Pons (tissue), 1 donor: ENCODE measurements around the gene SCFD2.
A peak's percentile ranks its signal among the peaks of the same experiment; 100 is the strongest.
"Not testable (repeated sequence)": the region's sequence is repeated elsewhere in the genome, so short reads cannot be mapped to it uniquely, and the experiment has no call there.

ENCODE experiments used
- DNase-seq: peaks from one replicate; pipeline ENCODE4 v3.0.0-alpha.2; 2016; ENCODE audit warnings: low spot score

SCFD2 gene

DNA sequence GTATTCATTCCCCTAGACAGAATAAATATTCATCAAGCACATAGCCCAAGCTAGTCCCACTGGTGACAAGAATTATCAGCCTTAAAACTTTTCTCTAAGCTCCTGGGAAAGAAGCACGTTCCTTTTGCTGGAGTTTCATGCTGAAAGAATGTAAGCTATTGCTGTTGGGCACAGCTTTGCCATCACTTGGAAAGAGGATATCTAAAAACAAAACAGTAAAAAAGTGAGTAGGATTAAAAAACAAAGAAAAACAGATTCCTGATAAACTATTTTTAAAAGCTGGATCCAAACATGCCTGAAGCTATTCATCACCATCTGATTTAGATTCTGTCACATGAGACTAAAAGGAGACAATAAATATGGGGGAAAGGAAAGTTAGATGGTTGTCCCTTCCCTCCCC lies 176.8 kb downstream of the SCFD2 start:
- no peak for DNase-seq

DNA sequence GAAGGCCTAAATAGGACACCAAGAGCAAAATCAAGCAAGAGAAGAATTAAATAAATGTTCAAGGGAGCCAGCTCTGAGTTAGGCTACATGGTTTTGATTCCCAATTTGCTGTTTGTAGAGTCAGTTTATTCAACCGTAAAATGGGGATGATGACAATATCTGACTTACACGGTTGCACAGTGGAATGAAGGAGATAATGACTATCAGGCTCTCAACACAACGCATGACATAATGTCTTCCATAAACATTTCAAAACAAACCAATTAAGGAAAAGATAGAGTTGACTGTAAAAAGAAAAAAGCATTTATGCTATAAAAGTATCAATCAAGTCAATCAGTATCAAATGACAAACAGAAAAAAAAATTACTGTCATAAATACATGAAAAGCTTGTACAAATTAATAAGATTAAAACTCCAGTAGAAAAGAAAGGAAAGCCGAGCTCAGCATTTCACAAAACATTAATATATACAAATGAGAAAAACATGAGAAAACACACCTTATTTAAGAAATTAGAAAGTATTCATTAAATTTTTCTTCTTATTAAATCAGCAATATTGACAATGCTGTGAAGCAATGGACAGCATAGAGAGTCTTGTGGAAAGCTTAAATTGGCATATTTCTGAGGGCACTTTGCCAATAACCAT lies 179.0 kb downstream of the SCFD2 start:
- no peak for DNase-seq

DNA sequence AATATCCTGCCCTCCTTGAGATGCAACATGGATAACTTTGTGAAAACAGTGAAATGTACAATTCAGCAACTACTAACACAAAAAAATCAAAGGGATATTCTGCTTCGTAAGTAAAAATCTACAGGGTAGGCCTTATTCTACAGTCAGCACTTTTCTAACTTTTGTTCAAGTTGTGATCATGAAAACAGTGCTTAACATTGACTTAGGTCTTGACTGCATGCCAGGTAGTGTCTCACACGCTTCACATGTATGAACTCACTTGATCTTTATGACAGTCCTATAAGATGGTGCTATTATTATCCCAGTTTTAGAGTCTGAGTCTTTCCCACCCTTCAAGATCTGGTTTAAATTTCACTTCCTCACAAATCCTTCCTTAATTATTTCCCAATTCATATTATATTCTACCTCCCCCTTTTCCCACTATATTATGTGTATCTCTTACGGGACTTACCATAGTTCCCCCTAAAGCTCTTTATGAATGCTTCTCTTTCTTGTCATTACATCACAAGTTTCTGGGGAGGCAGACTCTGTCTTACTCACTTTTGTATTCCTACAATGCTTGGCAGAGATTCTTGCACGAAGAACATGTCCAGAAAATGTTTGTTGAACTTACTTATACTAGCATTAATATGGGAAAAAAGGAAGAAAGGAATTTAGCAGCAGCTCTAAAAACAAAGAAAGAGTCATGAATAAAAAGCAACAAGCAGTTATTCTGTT lies 179.8 kb downstream of the SCFD2 start:
- peak; percentile 34 for DNase-seq

DNA sequence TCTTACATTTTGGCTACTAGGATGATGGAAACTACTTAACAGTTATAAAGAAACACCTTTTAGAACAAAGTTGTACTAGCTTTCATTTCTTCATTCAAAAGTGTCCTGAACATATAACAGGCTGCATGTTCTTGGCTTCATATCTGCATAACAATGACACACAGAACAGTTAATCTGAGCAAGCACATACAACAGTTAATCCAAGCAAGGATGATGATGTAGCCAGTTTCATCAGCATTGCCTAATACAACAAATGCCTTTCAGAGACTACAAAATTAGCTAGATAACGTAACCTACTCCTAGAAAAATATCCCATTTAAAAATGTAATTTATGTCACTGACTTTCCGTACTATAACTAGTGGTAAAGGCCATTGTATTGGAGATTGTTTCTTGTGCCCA lies 182.1 kb downstream of the SCFD2 start:
- DNase-seq, result no peak

DNA sequence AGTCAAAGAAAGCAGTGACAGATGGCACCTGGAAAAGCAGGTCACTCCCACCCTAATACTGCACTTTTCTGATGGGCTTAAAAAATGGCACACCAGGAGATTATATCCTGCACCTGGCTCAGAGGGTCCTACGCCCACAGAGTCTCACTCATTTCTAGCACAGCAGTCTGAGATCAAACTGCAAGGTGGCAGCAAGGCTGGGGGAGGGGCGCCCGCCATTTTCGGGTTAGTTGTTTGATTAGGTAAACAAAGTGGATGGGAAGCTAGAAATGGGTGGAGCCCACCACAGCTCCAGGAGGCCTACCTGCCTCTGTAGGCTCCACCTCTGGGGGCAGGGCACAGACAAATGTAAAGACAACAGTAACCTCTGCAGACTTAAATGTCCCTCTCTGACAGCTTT lies 188.1 kb downstream of the SCFD2 start:
- DNase-seq, result not testable (repeated sequence)

DNA sequence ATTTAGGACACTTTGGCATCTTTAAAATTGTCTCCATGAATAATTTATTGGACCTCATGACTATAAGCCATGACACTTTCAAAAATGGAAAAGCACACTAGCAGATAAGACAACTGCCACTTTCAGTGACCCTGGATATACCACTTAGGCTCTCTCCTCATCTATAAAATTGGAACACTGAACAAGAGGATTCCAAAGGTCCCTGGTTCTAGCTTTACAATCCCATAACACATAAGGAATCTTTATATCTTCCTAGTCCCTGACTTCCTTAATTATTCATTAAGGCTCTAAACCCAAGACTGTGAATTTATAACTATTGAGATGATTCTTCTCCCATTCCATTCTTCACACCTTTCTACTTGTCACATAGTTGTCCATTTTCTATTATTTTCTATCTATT lies 190.2 kb downstream of the SCFD2 start:
- DNase-seq, result no peak

DNA sequence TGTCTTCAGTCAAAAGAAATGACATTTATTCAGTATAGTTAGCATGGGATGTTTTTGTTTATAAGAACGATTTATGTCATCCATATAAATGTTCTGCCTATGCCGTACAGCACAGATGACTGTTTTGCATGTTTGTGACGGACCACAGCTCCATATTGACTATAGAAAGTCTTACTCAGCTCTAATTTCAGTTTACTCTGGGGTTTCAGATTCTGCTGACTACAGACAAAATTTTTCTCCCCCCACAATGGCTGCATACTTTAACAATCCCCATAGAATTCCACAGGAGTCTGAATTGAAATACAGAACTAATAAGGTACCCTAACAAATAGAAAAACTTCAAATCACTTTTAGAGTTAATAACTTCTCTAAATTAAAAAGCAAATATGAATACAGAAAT lies 191.0 kb downstream of the SCFD2 start:
- DNase-seq, result no peak

DNA sequence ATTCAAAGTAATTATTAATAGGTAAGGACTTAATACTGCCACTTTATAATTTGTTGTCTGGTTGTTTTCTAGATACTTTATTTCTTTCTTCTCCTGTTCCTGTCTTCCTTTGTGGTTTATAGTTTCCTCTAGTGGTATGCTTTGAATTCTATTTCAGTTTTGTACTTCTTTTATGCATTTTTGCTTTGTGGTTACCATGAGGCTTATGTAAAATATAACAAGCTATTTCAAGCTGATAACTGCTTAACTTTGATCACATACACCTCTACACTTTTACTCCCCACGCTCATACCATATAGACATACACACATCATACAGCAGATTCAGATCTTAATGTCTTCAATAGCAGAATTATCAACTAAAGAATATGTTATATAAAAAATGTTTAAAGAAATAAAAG lies 192.3 kb downstream of the SCFD2 start:
- DNase-seq, result no peak

DNA sequence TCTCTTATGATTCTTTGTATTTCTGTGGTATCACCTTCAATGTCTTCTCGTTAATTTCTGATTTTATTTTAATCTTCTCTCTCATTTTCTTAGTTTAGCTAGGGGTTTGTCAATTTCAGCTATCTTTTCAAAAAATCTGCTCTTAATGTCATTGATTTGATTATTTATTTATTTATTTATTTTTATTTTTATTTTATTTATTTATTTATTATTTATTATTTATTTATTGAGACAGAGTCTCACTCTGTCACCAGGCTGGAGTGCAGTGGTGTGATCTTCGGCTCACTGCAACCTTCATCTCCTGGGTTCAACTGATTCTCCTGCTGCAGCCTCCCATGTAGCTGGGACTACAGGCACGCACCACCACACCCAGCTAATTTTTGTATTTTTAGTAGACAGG lies 194.1 kb downstream of the SCFD2 start:
- no peak for DNase-seq

DNA sequence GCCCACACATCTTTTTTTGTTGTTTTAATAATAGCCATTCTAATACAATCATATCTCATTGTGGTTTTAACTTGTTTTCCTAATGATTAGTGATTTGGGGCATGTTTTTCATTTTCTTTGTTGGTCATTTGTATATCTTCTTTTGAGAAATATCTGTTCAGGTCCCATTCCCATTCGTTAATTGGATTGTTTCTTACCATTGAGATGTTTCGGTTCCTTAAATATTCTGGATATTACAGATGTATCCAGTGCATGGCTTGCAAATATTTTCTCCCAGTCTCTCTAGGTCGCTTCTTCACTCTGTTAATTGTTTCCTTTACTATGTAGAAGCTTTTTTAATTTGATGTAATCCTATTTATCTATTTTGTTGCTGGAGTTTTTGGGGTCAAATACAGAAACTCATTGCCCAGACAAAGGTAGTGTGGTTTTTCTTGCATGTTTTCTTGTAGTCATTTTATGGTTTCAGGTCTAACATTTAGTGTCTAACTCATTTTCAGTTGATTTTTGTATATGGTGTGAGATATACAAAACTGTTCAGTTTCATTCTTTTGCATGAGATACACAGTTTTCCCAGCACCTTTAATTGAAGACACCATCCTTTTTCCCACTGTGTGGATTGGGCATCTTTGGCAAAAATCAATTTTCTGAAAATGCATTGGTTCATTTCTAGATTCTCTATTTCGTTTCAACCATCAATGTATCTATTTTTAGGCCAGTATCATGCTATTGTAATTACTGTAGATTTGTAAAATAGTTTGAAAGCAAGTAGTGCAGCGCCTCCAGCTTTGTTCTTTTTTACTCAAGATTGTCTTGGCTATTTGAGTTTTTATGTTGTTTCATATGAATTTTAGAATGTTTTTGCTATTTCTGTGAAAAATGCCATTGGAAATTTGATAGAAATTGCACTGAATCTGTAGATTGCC lies 195.9 kb downstream of the SCFD2 start:
- no peak for DNase-seq

DNA sequence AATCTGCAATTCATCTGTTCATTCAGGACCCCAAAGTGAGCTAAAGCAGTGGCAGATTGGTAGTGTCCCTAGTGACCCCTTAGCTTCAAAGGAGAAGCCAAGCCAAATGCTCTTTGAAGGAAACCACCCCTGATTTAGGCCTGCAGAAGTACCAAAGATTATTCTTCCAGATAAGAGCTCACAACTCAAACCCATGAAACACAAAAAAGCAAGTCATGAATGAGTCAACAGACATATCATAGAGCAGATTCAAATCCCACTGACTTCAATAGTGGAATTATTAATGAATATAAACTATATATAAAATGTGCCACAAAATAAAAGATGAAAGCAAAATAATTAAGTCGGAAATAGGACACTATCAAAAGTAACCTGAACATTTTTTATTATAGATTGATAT lies 197.6 kb downstream of the SCFD2 start:
- DNase-seq, result no peak

DNA sequence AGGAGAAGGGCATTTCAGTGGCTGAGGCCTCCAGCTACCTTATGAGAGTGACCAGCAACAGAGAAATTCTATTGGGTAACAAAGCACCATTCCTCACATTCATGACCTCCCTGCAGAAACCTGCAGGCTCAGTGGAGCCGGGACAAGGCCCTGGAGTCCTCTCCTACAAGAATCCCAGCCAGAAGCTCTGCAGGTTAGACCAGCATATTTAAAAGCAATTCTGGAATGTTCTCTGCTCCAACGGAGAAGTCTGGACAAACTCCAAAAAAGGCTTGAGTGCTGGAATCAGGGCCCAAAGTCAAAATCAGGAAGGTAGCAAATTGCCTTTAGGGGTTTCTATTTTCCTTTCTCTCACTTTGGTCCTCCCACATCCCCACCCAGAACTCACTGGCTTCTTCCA lies 202.9 kb downstream of the SCFD2 start:
- DNase-seq, result no peak

DNA sequence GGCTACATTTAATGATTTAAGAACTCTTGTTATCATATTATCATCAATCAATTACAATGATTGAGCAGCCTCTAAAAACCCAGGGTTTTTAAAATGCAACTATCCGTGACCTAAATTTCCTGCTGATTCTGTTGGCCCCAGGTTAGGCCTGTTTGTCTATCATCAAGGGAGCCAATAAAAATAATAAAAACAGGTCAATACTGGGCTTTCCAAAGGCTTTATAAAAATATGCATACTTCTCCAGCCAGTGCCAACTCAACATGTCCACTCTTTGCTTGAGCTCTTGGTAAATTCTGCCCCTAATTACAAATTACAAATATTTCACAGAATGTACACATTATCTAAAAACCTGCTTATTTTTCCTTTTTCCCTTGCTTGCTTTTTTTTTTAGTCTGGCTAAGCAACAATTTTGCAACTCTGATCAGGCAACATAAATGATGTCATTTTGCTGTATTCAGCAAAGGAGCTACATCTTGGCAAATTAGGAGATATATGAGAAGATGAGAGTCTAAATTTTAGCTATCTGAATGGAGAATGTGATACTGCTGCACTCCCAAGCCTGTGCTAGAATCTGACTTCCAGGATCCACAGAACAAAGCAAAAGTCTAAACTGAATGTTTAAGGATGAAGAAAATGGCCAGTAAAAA lies 204.0 kb downstream of the SCFD2 start:
- no peak for DNase-seq

DNA sequence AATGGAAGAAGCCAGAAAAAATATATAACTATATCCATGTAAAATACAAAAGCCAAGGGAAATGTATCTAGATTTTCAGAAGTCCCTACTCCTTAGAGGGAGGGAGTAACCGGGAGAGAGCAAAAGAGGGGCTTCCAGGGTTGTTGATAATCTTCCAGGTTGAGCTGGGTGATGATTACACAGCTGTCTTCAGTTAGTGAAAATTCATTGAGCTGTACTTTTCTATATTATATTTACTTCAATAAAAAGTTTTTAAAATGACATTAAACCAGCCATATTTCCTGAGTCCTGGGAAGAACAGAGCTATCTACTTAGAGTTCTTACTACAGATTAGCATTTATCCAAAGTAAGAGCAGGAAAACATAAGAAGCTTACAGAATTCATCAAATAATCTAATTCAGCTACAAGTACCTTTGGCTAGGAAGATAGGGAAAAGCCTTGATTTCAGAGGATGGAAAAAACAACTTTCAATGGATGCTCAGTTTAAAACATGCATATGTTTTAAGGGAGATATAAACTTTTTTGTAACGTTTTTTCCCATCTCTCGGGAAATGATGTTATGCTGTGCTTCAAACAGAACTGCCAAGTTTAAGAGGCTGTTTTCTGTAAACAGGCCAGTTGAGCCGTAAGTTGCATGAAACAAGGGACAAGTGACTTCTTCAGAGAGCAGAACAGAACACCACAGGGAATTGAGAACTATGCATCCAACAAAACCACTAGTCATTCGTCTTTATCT lies 204.6 kb downstream of the SCFD2 start:
- DNase-seq, result peak; percentile 22

DNA sequence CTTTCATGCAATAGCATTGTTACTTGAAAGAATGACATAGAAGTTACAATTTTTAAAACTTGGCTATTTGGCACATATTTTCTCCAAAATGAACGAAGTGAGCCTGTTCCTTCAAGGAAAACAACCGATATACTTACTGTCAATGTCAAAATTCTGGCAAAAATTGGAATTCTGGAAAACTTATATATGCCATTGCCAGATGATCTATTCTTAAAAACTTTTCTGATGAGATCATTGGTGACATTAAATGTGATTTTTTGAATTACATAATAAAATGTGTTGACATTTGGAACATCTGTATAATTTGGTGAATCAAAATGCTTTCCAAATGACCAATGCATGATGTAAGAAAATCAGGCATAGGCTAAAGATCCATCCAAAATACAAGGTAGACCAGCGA lies 209.0 kb downstream of the SCFD2 start:
- DNase-seq, result no peak

DNA sequence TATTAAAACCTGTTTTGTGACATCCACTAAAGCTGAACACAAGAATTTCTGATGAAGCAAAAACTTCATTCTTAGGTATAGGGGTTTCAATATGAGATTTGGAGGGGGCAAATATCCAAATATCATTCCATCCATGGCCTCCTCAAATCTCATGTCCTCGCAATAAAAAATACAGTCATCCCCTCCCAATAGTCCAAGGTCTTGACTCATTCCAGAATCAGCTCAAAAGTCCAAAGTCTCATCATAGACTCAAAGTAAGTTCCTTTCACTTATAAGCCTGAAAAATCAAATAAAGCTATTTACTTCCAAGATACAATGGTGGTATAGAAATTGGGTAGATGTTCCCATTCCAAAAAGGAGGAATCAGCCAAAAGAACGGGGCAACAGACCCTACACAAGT lies 213.4 kb downstream of the SCFD2 start:
- no peak for DNase-seq

DNA sequence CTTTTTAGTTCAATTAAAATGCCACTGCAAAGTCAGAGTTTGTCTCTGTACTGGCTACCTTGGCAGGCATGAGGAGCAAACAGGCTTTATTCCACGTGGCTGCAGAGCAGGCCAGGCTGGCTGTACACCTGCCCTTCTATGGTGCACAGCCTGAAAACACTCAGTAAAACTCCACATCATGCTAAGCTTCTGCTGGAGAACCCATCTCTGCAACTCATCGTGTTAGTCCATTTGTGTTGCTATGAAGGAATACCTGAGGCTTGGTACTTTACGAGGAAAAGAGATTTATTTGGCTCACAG lies 214.4 kb downstream of the SCFD2 start:
- DNase-seq, result no peak

DNA sequence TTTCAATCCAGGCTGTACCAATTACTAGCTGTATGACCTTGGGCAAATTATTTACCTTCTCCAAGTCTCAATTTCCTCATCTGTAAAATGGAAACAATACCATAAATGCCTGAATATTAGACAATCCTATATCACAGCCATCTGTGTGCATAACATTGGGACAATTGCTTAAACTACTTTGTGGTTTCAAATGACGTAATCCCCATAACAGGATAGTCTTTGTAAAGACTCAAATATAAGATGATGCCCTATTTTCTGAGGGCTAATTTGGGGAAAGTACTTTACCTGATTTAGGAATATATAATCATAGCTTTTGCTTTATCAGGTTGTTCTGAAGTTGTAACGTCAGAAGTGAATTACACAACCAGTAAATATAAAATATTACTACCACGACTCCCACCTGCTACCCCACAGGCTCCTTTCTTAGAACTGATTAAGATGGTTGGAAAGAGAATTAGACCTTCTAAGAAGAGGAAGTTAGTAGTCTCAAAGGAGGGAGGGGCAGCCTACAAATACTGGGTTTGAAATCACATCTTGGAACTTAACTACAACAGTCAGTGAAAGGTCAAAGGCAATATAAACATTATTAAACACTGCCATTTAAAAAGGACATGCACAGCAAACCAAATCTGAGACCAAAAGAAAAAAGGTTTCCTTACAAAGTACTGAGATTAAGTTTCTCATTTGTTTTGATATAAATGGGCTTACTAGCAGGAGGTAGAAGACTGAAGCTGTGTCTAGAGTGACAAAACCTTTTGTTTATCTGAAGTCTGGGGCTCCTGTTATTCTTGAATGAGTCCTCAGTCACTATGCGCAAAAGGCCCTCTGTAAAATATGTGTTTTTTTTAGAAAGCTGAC lies 215.0 kb downstream of the SCFD2 start:
- DNase-seq, result no peak

DNA sequence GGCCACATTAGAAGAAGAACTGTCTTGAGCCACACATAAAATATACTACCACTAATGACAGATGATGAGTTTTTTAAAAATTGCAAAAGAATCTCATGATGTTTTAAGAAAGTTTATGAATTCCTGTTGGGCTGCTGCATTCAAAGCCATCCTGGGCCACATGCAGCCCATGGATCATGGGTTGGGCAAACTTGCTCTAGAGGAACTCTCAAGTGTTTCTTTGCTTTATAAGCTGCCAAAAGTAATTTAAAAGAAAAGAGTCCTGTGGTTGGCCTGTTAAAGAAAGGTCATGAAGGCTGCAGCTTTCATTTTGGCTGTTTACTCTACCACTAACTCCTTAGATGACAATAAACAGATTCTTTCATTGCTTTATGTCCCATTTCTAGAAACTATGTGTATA lies 218.2 kb downstream of the SCFD2 start:
- DNase-seq, result no peak

DNA sequence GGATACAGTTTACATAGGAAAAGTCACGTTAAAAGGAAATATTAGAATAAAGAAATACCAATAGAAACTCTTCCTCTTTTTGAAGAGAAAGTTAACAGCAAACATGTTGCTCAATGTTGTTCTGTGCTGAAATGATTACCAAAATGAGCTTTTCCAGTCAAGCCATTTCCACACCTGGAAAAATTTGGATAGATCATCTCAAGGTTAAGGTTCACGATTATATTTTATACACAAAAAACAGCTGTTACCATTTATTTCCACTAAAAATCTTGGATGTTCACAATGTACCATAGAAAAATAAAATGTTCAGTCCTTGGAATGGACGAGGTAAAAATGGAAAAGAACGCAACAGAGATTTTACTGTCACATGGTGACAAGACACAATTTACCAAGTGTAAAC lies 218.7 kb downstream of the SCFD2 start:
- no peak for DNase-seq

DNA sequence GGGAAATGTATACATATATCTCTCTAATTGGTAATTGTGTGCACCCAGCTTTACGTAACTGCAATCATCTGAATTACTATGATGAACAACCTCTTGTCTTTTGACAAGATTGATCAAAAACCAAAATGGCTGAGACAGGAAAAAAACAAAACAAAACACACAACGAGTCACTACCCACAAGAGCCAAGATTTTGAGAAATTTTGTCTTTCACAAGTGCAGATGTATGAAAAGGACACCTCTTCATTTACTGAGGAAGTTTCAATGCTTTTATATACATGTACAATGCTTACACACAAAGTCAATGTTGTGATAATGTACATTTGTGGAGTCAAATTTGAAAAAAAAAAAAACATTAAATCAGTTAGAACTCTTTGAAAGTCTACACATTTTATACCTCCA lies 224.6 kb downstream of the SCFD2 start:
- no peak for DNase-seq
